HG03045 (cell line): ENCODE results near the gene PPP2R5C.
"Not testable (repeated sequence)": the region's sequence is repeated elsewhere in the genome, so short reads cannot be mapped to it uniquely, and the experiment has no call there.

Experiments used
- ATAC-seq: cut with Tn5 transposase; IDR thresholded peaks from one replicate; pipeline ENCODE4 v1.9.1; 2021; ENCODE audit warnings: mild to moderate bottlenecking, moderate library complexity; ENCODE audit not compliant: unreplicated experiment

PPP2R5C gene

DNA sequence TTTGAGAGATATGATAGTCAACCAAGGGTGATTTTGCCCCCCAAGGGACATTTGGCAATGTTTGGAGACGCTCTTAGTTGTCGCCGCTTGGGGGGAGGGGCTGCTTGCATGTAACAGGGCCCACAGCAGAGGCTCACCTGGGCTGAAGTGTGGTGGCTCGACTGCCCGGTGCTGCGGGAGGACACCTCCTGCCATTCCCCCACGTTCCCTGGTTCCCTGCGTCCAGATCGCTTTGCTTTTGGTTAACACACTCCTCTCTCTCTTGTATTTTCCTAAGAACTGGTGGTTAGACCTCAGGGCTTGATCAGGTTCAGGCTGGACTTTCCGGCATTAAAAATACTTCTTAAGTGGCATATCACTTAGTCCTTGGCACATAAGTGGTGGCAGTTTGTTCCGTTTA is 18.9 kb downstream of the PPP2R5C start:
- ATAC-seq: no peak

DNA sequence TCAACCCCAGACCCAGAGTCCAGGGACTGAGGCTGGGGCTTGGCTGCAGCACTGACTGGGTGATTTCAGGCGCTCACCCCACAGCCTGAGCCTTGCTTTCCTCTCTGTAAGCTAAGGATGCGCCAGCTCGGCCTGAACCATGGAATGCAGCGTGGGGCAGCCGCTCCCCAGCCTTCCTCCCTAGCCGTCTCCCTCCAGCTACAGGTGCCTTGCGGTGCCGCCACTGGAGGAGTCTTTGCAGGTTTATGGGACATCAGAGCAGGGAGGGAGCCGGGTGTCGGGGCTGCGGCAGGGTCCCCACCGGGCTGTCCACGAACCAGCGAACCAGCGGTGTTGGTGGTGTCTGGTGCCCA is 19.4 kb downstream of the PPP2R5C start:
- ATAC-seq: no peak

- ATAC-seq: no peak
Observed at GRCh38 chr14:101781240-101782061, 19.9 kb downstream of the PPP2R5C start.

GRCh38 chr14:101783260-101784016 is 21.9 kb downstream of the PPP2R5C start:
- ATAC-seq: no peak

- no peak for ATAC-seq
Observed at GRCh38 chr14:101784631-101785030, 23.1 kb downstream of the PPP2R5C start.

DNA sequence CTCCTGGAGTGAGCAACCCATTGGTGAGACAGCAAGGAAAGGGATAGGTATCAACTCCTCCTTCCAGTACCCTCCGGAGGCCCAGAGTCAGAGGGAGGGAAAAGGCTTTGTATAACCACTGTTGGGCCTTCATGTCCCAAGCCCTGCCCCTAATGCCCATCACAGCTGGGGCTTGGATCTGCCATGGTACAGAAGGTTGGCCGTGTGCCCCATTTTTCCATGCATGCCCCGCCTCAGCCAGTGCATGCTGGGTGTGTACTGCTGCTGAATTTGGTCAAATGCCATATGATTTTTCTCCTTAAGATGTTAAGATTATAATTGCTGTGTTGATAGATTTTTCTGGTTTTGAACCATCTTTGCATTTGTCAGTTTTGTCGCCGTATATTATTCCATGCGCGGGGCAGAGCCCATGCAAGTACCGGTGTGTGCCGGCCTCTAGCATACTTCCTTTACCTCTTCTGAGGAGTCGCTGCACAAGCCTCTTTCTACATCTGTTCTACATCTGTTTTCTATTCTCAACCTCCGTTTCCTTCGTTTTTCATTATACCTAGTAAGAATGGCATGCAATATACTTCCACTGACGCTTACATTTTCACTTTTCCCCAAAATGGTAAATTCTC is 26.6 kb downstream of the PPP2R5C start:
- ATAC-seq: no peak

DNA sequence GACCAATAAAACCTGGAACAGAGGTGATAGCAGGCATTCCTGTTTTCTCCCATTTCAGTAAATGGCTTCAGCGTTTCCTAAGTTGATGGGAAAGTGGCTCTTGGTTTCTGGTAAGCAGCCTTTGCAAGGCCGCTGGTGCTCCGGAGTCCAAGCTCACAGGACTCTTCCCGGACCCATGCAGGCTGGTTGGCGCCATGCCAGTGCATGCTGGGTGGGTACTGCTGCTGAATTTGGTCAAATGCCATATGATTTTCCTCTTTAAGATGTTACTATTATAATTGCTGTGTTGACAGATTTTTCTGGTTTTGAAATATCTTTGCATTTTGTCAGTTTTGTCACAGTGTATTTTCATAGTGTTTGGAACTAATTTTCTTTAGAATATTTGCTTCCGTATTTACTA is 27.7 kb downstream of the PPP2R5C start:
- no peak for ATAC-seq

DNA sequence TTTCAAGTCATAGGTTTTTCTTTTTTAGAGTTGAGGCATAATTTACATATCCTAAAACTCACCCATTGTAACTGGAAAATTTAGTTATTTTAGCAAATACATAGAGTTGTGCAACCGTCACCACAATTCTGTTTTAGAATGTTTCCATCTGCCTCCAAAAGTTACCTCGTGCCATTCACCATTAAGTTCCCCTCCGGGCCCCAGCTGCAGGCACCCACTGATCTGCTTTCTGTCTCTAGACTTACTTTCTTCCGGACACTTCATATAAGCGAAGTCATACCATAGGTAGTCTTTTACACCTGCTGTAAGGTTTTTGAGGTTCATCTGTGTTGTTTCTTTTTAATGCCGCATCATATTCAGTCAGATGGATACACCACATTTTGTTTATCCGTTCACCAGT is 28.7 kb downstream of the PPP2R5C start:
- no peak for ATAC-seq

- no peak for ATAC-seq
Observed at GRCh38 chr14:101791919-101792572, 30.5 kb downstream of the PPP2R5C start.

GRCh38 chr14:101796016-101796415 is 34.5 kb downstream of the PPP2R5C start:
- ATAC-seq: no peak

DNA sequence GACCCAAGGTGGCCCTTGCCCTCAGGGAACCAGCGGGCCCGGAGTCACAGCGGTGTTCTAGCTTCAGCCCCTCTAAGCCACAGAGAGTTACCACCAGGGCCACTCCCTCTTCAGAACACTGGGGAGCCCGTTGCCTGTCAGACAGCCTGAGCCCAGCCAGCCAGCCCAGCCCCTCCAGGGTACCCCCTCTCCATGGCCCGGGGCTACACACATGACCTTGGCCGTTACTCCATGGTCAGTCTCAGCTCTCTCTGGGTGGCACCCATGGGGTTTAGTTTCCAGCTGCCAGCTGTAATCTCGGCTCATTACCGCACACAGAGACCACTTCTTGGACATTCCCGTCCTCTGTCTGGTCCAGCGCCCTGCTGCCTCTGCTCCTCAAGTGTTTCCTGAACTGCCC is 35.0 kb downstream of the PPP2R5C start:
- ATAC-seq: no peak

- no peak for ATAC-seq
Observed at GRCh38 chr14:101797856-101798255, 36.3 kb downstream of the PPP2R5C start.

DNA sequence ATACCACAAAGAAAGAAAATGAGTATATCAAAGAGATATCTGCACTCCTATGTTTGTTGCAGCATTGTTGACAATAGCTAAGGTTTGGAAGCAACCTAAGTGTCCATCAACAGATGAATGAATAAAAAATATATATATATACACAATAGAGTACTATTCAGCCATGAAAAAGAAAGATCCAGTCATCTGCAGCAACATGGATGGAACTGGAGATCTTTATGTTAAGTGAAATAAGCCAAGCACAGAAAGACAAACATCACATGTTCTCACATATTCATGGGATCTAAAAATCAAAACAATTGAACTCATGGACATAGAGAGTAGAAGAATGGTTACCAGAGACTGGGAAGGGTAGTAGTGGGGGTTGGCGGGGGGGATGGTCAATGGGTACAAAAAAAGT is 42.9 kb downstream of the PPP2R5C start:
- not testable (repeated sequence) for ATAC-seq

DNA sequence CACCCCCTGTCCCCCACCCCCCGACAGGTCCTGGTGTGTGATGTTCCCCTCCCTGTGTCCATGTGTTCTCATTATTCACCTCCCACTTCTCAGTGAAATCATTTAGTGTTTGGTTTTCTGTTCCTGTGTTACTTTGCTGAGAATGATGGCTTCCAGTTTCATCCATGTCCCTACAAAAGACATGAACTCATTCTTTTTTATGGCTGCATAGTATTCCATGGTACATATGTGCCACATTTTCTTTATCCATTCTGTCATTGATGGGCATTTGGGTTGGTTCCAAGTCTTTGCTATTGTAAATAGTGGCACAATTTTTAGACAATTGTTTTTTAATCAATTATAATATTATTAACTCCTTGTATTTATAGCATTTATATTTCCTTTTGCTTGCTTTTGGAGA is 44.7 kb downstream of the PPP2R5C start:
- ATAC-seq: not testable (repeated sequence)

DNA sequence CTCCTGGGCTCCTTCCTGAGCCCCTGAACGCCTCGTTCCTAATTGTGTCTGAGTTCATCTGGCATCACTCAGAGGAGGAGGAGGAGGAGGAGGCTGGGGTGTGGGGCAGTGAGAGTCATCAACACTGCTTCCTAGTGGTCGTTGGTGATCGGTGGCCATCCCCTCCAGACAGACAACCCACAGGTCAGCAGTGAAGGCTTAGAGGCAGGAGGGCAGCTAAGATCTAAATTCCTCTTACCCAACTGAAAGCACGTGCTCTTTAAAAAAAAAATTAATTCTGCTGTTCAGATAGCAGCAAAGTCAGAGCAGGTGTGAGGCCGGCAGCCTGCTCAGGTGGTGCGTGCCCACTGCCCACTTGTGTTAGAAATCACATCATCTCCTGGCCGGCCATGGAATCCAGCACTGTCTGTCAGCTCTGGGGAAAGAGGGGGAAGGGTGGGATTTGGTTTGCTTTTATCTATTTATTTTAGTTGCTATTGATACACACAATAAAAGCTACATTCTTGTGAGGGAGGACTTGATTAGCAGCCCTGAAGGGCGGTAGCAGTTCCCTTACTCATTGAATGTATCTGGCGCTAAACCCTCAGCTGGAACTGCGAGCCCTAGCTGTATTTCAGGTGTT is 46.6 kb downstream of the PPP2R5C start:
- ATAC-seq: no peak

GRCh38 chr14:101808894-101809670 is 47.6 kb downstream of the PPP2R5C start:
- no peak for ATAC-seq

GRCh38 chr14:101809671-101810514 is 48.4 kb downstream of the PPP2R5C start:
- ATAC-seq: peak; percentile 84

GRCh38 chr14:101810897-101811621 is 49.5 kb downstream of the PPP2R5C start:
- ATAC-seq: no peak

GRCh38 chr14:101812071-101812470 is 50.6 kb downstream of the PPP2R5C start:
- no peak for ATAC-seq
